Endothelial cell of umbilical vein (primary cell): Measurements from ENCODE around the gene PRSS22. TPM values are rescaled to one million over a fixed set of nuclear protein-coding genes. Genes with fewer than 3 reads are reported as not detected.

ENCODE experiments used
- BruUV-seq: library from RNA; stranded (reverse); fragments of 400-500 nt; replicated peaks from 2 replicates; lab custom pipeline; 2021; lab: Mats Ljungman, UMichigan
- CTCF ChIA-PET: fragments of 300-600, 350-600 bp; sonication (Branson Sonifier 250); formaldehyde crosslinking; loops from one replicate; lab custom pipeline; 2021; ENCODE audit warnings: antibody characterized with exemption, inconsistent platforms; lab: Charles Lee
- POLR2A ChIA-PET: fragments of 300-600, 350-600 bp; sonication (Branson Sonifier 250); formaldehyde crosslinking; loops from one replicate; lab custom pipeline; 2021; ENCODE audit warnings: antibody characterized with exemption, inconsistent platforms; lab: Charles Lee
- DNase-seq: peaks from one replicate; pipeline ENCODE4 v3.0.0-alpha.2; 2011; ENCODE audit warnings: low read depth, low spot score
- FAIRE-seq: peaks from 2 replicates; lab custom pipeline; 2011; peaks lifted over from hg19 to GRCh38; lab: Jason Lieb, UNC
- H2AFZ ChIP-seq: 2 replicates; pipeline ENCODE4 v1.6.0; 2012; ENCODE audit warnings: low read depth, low read length, control low read depth, inconsistent platforms
- H3K27ac ChIP-seq: 2 replicates; pipeline ENCODE4 v1.5.1; 2011; ENCODE audit warnings: low read depth, mild to moderate bottlenecking, control low read depth, low read length, moderate library complexity; ENCODE audit not compliant: insufficient read depth
- H3K27me3 ChIP-seq, 2 experiments: 2 replicates each; pipeline versions ENCODE4 v1.6.0 to v1.6.1; 2011; ENCODE audit warnings: low read length in 2 of 2, mixed read lengths in 1 of 2; ENCODE audit not compliant: control insufficient read depth in 2 of 2, insufficient read depth in 2 of 2
- H3K36me3 ChIP-seq, 2 experiments: 2 replicates in 1 of 2; 3 replicates in 1 of 2; pipeline ENCODE4 v1.5.1; 2011; ENCODE audit warnings: low read length in 2 of 2, mild to moderate bottlenecking in 1 of 2, moderate library complexity in 1 of 2; ENCODE audit not compliant: control insufficient read depth in 2 of 2, insufficient read depth in 2 of 2; ENCODE audit errors: extremely low read depth in 1 of 2
- H3K4me1 ChIP-seq: 3 replicates; pipeline ENCODE4 v1.5.1; 2011; ENCODE audit warnings: mild to moderate bottlenecking, low read length; ENCODE audit not compliant: control insufficient read depth, insufficient read depth; ENCODE audit errors: extremely low read depth
- H3K4me2 ChIP-seq: 2 replicates; pipeline ENCODE4 v1.6.1; 2011; ENCODE audit warnings: low read length, control low read depth, mixed read lengths; ENCODE audit not compliant: insufficient read depth
- H3K4me3 ChIP-seq, 3 experiments: fragments of 200-600 bp in 1 of 3; sonication (generic), shearing (Covaris generic) in 1 of 3; replicated peaks in 1 of 3; 2 replicates each; pipeline ENCODE4 v1.5.1; 2011 to 2016; ENCODE audit warnings: control low read depth in 3 of 3, low read length in 3 of 3, mild to moderate bottlenecking in 2 of 3, inconsistent platforms in 1 of 3, low read depth in 1 of 3, moderate library complexity in 1 of 3; ENCODE audit not compliant: insufficient read depth in 1 of 3
- H3K79me2 ChIP-seq: 2 replicates; pipeline ENCODE4 v1.6.0; 2012; ENCODE audit warnings: low read length, inconsistent platforms; ENCODE audit not compliant: control insufficient read depth, insufficient read depth
- H3K9ac ChIP-seq: replicated peaks from 2 replicates; pipeline ENCODE3; 2011; ENCODE audit warnings: low read length, control low read depth; ENCODE audit not compliant: insufficient read depth; ENCODE audit errors: extremely low read depth
- H3K9me1 ChIP-seq: replicated peaks from 3 replicates; pipeline ENCODE4 v1.6.0; 2011; ENCODE audit warnings: mild to moderate bottlenecking, low read length; ENCODE audit not compliant: control insufficient read depth, insufficient read depth; ENCODE audit errors: extremely low read depth
- H3K9me3 ChIP-seq: replicated peaks from 2 replicates; pipeline ENCODE4 v1.5.1; 2012; ENCODE audit warnings: low read length, inconsistent platforms; ENCODE audit not compliant: control insufficient read depth, insufficient read depth
- H4K20me1 ChIP-seq: replicated peaks from 2 replicates; pipeline ENCODE3; 2011; ENCODE audit warnings: mild to moderate bottlenecking, low read length; ENCODE audit not compliant: control insufficient read depth, insufficient read depth; ENCODE audit errors: extremely low read depth
- EZH2 ChIP-seq: IDR thresholded peaks from 2 replicates; pipeline ENCODE4 v1.6.1; 2012; ENCODE audit warnings: borderline replicate concordance, low read depth, mild to moderate bottlenecking, moderate library complexity, low read length, inconsistent platforms; ENCODE audit not compliant: severe bottlenecking
- FOS ChIP-seq: IDR thresholded peaks from 2 replicates; pipeline ENCODE4 v1.6.1; 2011; ENCODE audit warnings: mild to moderate bottlenecking, low read length, moderate library complexity, borderline replicate concordance; ENCODE audit not compliant: insufficient read depth
- GATA2 ChIP-seq: IDR thresholded peaks from 2 replicates; pipeline ENCODE4 v1.7.0; 2011; ENCODE audit warnings: low read depth, mild to moderate bottlenecking, moderate library complexity, mixed read lengths, low read length; ENCODE audit not compliant: insufficient read length, insufficient read depth
- JUN ChIP-seq: IDR thresholded peaks from 2 replicates; pipeline ENCODE4 v1.6.1; 2011; ENCODE audit warnings: borderline replicate concordance, low read depth; ENCODE audit not compliant: insufficient read length, insufficient read depth
- POLR2AphosphoS5 ChIP-seq: IDR thresholded peaks from 2 replicates; pipeline ENCODE4 v1.6.1; 2012; ENCODE audit warnings: low read depth, mild to moderate bottlenecking, control low read depth, low read length, moderate library complexity; ENCODE audit not compliant: insufficient read depth
- dilution Hi-C: fragments of 300-500 bp; cut with MboI; formaldehyde crosslinking; loops from one replicate; pipeline ENCODE4 v1.15.0; 2019; ENCODE audit warnings: low sequenced_read_pairs; ENCODE audit not compliant: extremely low pct_ligation_motif_present
- intact Hi-C: fragments of 100-400 bp; cut with micrococcal nuclease; formaldehyde crosslinking; loops from one replicate; pipeline ENCODE4 v1.10.0; 2022
- polyA plus RNA-seq, 4 experiments: library from polyadenylated mRNA; depleted of rRNA in 3 of 4; stranded (reverse) in 3 of 4; unstranded in 1 of 4; fragments of >200 nt; gene quantifications; 2 replicates each; pipeline versions ENCODE4 v1.2.1 to v1.2.3, GENCODE V29; 2011 to 2012; ENCODE audit warnings: missing spikeins in 1 of 4
- total RNA-seq: library from RNA; stranded (reverse); gene quantifications from 2 replicates; pipeline ENCODE4 v1.2.3, GENCODE V29; 2021

The PRSS22 gene
- total and polyA plus RNA-seq, 2 donors (not counting 3 experiments of a cell fraction or from before 2014, with no cell fraction given), result not detected

GRCh38 chr16:2819179-2819938, 38.6 kb downstream of the PRSS22 start:
- Histone ChIP-seq H3K79me2 (no peaks in the 10 kb centered on the region), H3K9me3 (no peaks in the 10 kb centered on the region), H3K9ac (no peak overlapping the region), H3K9me1 (no peaks in the 10 kb centered on the region), H3K4me3 (no peak overlapping the region), H3K4me1 (no peaks in the 10 kb centered on the region), H2AFZ (no peak overlapping the region), H3K36me3 (no peaks in the 10 kb centered on the region), H3K27me3 (no peaks in the 10 kb centered on the region), H3K4me2 (no peak overlapping the region), H3K27ac (no peak overlapping the region), H4K20me1 (no peaks in the 10 kb centered on the region)
- TF ChIP-seq POLR2AphosphoS5, result no peak
- TF ChIP-seq FOS, result no peak
- TF ChIP-seq GATA2, result no peak
- TF ChIP-seq JUN, result no peak
- POLR2A ChIA-PET, result interaction anchor here (0.5 kb wide), 1 partner anchor 23 kb away, joined by 3 read pairs; no protein-coding TSS in a partner anchor
- CTCF ChIA-PET, result no interaction called here
- BruUV-seq, result no TSS peak
- dilution Hi-C loops, result no loop called here
- DNase-seq (no peak), FAIRE-seq (no peak)
- intact Hi-C loops, result no loop called here

- no peaks in the 10 kb centered on the region for H3K4me1 ChIP-seq
- ChIA-PET POLR2A (no interaction called here), CTCF (no interaction called here)
- FAIRE-seq (no peak), DNase-seq (no peak)
- no peaks in the 10 kb centered on the region for H3K27me3 ChIP-seq
- no peak overlapping the region for H3K4me2 ChIP-seq
- no peaks in the 10 kb centered on the region for H3K36me3 ChIP-seq
- intact Hi-C loops (no loop called here), dilution Hi-C loops (no loop called here)
- no peaks in the 10 kb centered on the region for H3K79me2 ChIP-seq
- H3K9ac ChIP-seq, result no peak overlapping the region
- no TSS peak for BruUV-seq
- H3K4me3 ChIP-seq, result no peak overlapping the region
- TF ChIP-seq POLR2AphosphoS5 (no peak), EZH2 (no peak), FOS (no peak), JUN (no peak)
- no peaks in the 10 kb centered on the region for H4K20me1 ChIP-seq
- H2AFZ ChIP-seq, result no peak overlapping the region
- no peak overlapping the region for H3K27ac ChIP-seq
- no peaks in the 10 kb centered on the region for H3K9me1 ChIP-seq
- no peaks in the 10 kb centered on the region for H3K9me3 ChIP-seq
Observed at GRCh38 chr16:2818272-2818876, 39.6 kb downstream of the PRSS22 start.
